Vagina (tissue), 2 donors: Measurements from ENCODE around the gene CCDC90B. TPM values are rescaled to one million over a fixed set of nuclear protein-coding genes. Genes with fewer than 3 reads are reported as not detected.

Source experiments
- DNase-seq, 2 donors: peaks; one replicate each; pipeline ENCODE4 v3.0.0-alpha.2; 2017; ENCODE audit errors: extremely low spot score in 2 of 2
- H3K27ac ChIP-seq: fragments of 200-600 bp; sonication (generic); one replicate; pipeline ENCODE4 v1.5.1; 2019
- H3K27me3 ChIP-seq: fragments of 200-600 bp; sonication (generic); one replicate; pipeline ENCODE4 v1.5.1; 2019
- H3K36me3 ChIP-seq, 2 donors: fragments of 200-600 bp; sonication (generic); one replicate each; pipeline ENCODE4 v1.5.1; 2017 to 2019
- H3K4me1 ChIP-seq: fragments of 200-600 bp; sonication (generic); one replicate; pipeline ENCODE4 v1.5.1; 2019
- H3K4me3 ChIP-seq, 2 donors: fragments of 200-600 bp; sonication (generic); 1 replicate in 1 of 2; 2 replicates in 1 of 2; pipeline ENCODE4 v1.5.1; 2016 to 2019
- H3K9me3 ChIP-seq: fragments of 200-600 bp; sonication (generic); one replicate; pipeline ENCODE4 v1.5.1; 2019
- POLR2A ChIP-seq, 2 donors: fragments of 450-650 bp; IDR thresholded peaks; one replicate each; pipeline ENCODE4 v1.6.1; 2017; ENCODE audit warnings: antibody characterized with exemption in 2 of 2, mild to moderate bottlenecking in 2 of 2, moderate library complexity in 2 of 2
- POLR2AphosphoS5 ChIP-seq, 2 donors: sonication (generic); formaldehyde crosslinking; IDR thresholded peaks; one replicate each; pipeline ENCODE4 v1.9.0; 2017; ENCODE audit warnings: antibody characterized with exemption in 2 of 2, mild to moderate bottlenecking in 2 of 2, low read depth in 1 of 2; ENCODE audit not compliant: insufficient read depth in 1 of 2
- intact Hi-C: fragments of 100-400 bp; cut with DNase I; formaldehyde crosslinking; loops from one replicate; pipeline ENCODE4 v1.15.1; 2023
- total RNA-seq: library from RNA; depleted of rRNA; stranded (reverse); fragments of >200 nt; gene quantifications from one replicate; pipeline ENCODE4 v1.2.3, GENCODE V29; 2016
- TF ChIP-seq, protein P1 (sequence below), 3 experiments: fragments of 450-650 bp in 2 of 3; fragments of 200-600 bp in 1 of 3; sonication (generic) in 1 of 3; IDR thresholded peaks; one replicate each; pipeline ENCODE4 v1.5.1; 2017 to 2019; ENCODE audit warnings: antibody characterized with exemption in 3 of 3, mild to moderate bottlenecking in 2 of 3, moderate library complexity in 2 of 3

Gene CCDC90B
- total RNA-seq, 1 donor from 2014 or later, result 37.6 TPM

DNA sequence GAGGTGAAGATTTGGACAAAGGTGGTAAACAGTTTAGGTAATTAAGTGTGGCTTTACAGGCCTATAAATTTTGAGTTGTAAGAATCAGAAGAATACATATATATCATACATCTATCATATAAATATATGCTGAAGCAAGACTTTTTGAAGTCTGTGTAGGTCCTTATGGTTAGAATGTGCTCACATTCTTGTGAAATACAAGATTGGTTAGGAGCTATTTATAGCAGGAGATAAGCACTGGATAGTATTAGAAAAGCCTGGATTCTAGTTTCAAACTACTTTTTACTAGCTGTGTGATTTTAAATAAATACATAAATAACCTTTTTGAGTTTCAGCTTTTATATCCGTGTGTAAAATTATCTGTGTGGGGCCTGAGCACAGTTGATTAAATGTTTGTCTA, 50.3 kb downstream of the CCDC90B start:
- Histone ChIP-seq H3K4me1 (no peaks in the 10 kb centered on the region), H3K27ac (no peak overlapping the region), H3K4me3 (no peak overlapping the region), H3K36me3 (no peaks in the 10 kb centered on the region), H3K27me3 (no peaks in the 10 kb centered on the region), H3K9me3 (no peaks in the 10 kb centered on the region)
- intact Hi-C loops, result no loop called here
- TF ChIP-seq, protein P1, sequence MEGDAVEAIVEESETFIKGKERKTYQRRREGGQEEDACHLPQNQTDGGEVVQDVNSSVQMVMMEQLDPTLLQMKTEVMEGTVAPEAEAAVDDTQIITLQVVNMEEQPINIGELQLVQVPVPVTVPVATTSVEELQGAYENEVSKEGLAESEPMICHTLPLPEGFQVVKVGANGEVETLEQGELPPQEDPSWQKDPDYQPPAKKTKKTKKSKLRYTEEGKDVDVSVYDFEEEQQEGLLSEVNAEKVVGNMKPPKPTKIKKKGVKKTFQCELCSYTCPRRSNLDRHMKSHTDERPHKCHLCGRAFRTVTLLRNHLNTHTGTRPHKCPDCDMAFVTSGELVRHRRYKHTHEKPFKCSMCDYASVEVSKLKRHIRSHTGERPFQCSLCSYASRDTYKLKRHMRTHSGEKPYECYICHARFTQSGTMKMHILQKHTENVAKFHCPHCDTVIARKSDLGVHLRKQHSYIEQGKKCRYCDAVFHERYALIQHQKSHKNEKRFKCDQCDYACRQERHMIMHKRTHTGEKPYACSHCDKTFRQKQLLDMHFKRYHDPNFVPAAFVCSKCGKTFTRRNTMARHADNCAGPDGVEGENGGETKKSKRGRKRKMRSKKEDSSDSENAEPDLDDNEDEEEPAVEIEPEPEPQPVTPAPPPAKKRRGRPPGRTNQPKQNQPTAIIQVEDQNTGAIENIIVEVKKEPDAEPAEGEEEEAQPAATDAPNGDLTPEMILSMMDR (IDR thresholded peaks at IDR 0.05), result no peak
- TF ChIP-seq POLR2AphosphoS5 (IDR thresholded peaks at IDR 0.05; ENCODE audit: insufficient read depth in 1 of 2, low read depth in 1 of 2) (no peak), POLR2A (IDR thresholded peaks at IDR 0.05) (no peak)
- no peak for DNase-seq

DNA sequence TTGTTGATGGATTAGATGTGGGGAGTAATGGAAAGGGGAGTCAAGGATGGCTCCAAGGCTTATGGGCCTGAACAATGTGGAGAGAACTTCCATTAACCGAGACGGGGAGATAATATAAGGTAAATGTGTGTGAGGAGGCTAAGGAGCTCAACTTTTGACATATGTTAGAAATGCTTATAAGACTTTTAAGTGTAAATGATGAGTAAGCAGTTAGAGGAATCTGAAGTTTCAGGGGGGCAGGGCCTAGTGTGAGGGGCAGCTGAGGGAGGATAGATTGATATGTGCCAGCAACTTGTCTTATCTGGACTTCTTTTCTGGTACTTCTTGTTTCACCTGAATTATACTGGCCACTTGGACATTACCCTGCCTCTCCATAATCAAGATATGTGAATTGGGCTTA, 62.7 kb downstream of the CCDC90B start:
- no peaks in the 10 kb centered on the region for H3K9me3 ChIP-seq
- no peak overlapping the region for H3K27ac ChIP-seq
- DNase-seq, result no peak
- H3K4me1 ChIP-seq, result no peaks in the 10 kb centered on the region
- H3K4me3 ChIP-seq, result no peak overlapping the region
- TF ChIP-seq POLR2A (IDR thresholded peaks at IDR 0.05) (no peak), POLR2AphosphoS5 (IDR thresholded peaks at IDR 0.05; ENCODE audit: insufficient read depth in 1 of 2, low read depth in 1 of 2) (no peak)
- TF ChIP-seq, protein P1 (IDR thresholded peaks at IDR 0.05), result no peak
- no peaks in the 10 kb centered on the region for H3K27me3 ChIP-seq
- intact Hi-C loops, result no loop called here
- H3K36me3 ChIP-seq, result no peaks in the 10 kb centered on the region

DNA sequence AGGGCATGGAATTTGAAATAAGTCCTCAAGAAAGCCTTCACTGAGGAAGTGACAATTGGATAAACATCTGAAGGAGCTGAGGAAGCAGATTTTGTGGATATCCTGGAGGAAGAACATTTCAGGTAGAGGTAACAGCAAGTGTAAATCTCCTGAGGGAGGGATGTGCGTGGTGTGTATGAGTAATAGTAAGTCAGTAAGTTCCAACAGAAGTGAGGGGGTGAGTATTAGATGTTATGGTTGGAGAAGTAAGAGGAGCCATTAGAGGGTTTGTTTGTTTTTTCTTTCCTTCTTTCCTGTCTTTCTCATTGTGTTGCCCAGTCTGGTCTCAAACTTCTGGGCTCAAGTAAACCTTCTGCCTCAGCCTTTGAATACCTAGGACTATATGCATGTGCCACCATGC, 63.7 kb downstream of the CCDC90B start:
- H3K4me1 ChIP-seq, result no peaks in the 10 kb centered on the region
- intact Hi-C loops, result no loop called here
- no peak for DNase-seq
- H3K9me3 ChIP-seq, result no peaks in the 10 kb centered on the region
- no peaks in the 10 kb centered on the region for H3K36me3 ChIP-seq
- H3K27me3 ChIP-seq, result no peaks in the 10 kb centered on the region
- no peak for TF ChIP-seq POLR2A (IDR thresholded peaks at IDR 0.05)
- TF ChIP-seq POLR2AphosphoS5 (IDR thresholded peaks at IDR 0.05; ENCODE audit: insufficient read depth in 1 of 2, low read depth in 1 of 2), result no peak
- TF ChIP-seq, protein P1 (IDR thresholded peaks at IDR 0.05), result no peak
- H3K27ac ChIP-seq, result no peak overlapping the region
- no peak overlapping the region for H3K4me3 ChIP-seq

DNA sequence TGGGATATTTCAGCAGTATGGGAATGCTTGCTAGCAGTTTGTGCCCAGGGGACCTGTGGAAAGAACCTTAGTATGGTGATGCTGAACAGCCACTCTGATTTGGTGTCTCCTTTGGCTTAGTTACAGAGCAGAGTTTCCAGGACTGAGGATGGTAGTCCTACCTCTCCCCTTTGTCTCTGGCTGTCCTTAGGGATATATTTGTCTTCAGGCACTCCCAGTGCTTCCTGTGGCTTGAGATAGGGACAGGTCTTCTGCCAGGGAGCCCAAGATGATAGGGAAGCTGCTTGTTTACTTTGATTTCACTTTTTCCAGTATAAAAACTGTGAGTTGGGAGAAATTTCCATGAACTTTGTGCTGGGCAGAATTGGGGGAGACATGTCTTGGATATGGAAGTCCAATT, 64.5 kb downstream of the CCDC90B start:
- DNase-seq, result no peak
- Histone ChIP-seq H3K27me3 (no peaks in the 10 kb centered on the region), H3K9me3 (no peaks in the 10 kb centered on the region), H3K36me3 (no peaks in the 10 kb centered on the region), H3K4me1 (no peaks in the 10 kb centered on the region), H3K27ac (no peak overlapping the region), H3K4me3 (no peak overlapping the region)
- intact Hi-C loops, result no loop called here
- TF ChIP-seq, protein P1 (IDR thresholded peaks at IDR 0.05), result no peak
- TF ChIP-seq POLR2A (IDR thresholded peaks at IDR 0.05) (no peak), POLR2AphosphoS5 (IDR thresholded peaks at IDR 0.05; ENCODE audit: insufficient read depth in 1 of 2, low read depth in 1 of 2) (no peak)

DNA sequence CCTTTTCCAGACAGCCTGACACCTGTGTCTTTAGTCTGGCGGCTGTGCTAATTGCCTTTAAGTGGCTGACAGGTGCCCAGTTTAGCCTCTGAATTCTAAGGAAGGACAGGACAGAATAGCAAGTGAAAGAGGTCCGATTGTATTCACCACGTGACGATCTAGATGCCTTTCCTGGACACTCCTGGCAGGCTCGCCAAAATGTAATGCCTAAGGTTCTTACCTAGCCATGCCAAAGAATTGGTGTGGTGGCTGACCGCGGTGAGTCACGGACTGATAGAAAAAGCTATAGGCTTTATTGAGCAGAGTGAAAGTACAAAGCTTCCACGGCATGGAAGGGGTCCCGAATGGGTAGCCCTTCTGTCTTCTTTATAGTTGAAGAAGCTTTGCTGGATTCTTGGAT, 65.9 kb downstream of the CCDC90B start:
- intact Hi-C loops, result no loop called here
- no peak for TF ChIP-seq POLR2A (IDR thresholded peaks at IDR 0.05)
- TF ChIP-seq POLR2AphosphoS5 (IDR thresholded peaks at IDR 0.05; ENCODE audit: insufficient read depth in 1 of 2, low read depth in 1 of 2), result no peak
- TF ChIP-seq, protein P1 (IDR thresholded peaks at IDR 0.05), result no peak
- H3K27me3 ChIP-seq, result no peaks in the 10 kb centered on the region
- H3K9me3 ChIP-seq, result no peaks in the 10 kb centered on the region
- no peak overlapping the region for H3K27ac ChIP-seq
- no peak overlapping the region for H3K4me3 ChIP-seq
- no peaks in the 10 kb centered on the region for H3K36me3 ChIP-seq
- no peaks in the 10 kb centered on the region for H3K4me1 ChIP-seq
- DNase-seq, result no peak
